HCT116 (cell line): ENCODE results near the gene MEIKIN. TPM values are rescaled to one million over a fixed set of nuclear protein-coding genes. Genes with fewer than 3 reads are reported as not detected.

Source experiments
- ATAC-seq: fragments of 200-7000 bp; cut with Tn5 transposase; 2 replicates; pipeline ENCODE4 v1.9.1; 2020; ENCODE audit warnings: mild to moderate bottlenecking, moderate library complexity
- BruUV-seq: library from RNA; stranded (reverse); fragments of 400-500 nt; replicated peaks from 2 replicates; lab custom pipeline; 2021; lab: Mats Ljungman, UMichigan
- CTCF ChIA-PET: fragments of 300-600 bp; sonication (Branson Sonifier 250); formaldehyde crosslinking; loops from one replicate; lab custom pipeline; 2021; ENCODE audit warnings: antibody characterized with exemption; lab: Charles Lee
- POLR2A ChIA-PET: fragments of 300-600, 350-600 bp; sonication (Branson Sonifier 250); formaldehyde crosslinking; loops from one replicate; lab custom pipeline; 2021; ENCODE audit warnings: antibody characterized with exemption; lab: Charles Lee
- RAD21 ChIA-PET, 2 experiments: fragments of 300-600 bp; sonication (Branson Sonifier 250); formaldehyde crosslinking; loops; one replicate each; lab custom pipeline; 2023; ENCODE audit warnings: low total read pairs in 2 of 2; ENCODE audit not compliant: uncharacterized antibody in 2 of 2, unreplicated experiment in 2 of 2, low non-redundant PET in 1 of 2; lab: Charles Lee
- DNase-seq: peaks from one replicate; pipeline ENCODE4 v3.0.0-alpha.2; 2010; ENCODE audit warnings: low read depth, low spot score
- H2AFZ ChIP-seq: fragments of 200-600 bp; shearing (Covaris generic), sonication (generic); 2 replicates; pipeline ENCODE4 v1.6.1; 2017; ENCODE audit warnings: low read depth, mixed run types, mixed read lengths, antibody characterized with exemption, low read length; ENCODE audit not compliant: poor library complexity, severe bottlenecking
- H3K27ac ChIP-seq: 2 replicates; pipeline ENCODE4 v1.5.1; 2012; ENCODE audit warnings: low read depth, low read length
- H3K27me3 ChIP-seq: fragments of 200-600 bp; sonication (generic); 2 replicates; pipeline ENCODE4 v1.6.1; 2016; ENCODE audit warnings: mixed run types, low read length, mixed read lengths; ENCODE audit not compliant: insufficient read depth
- H3K36me3 ChIP-seq, 2 experiments: fragments of 200-500 bp in 1 of 2; fragments of 200-600 bp in 1 of 2; sonication (Bioruptor generic) in 1 of 2; sonication (generic) in 1 of 2; 2 replicates each; pipeline versions ENCODE4 v1.5.1 to v1.6.1; 2014 to 2016; ENCODE audit warnings: low read length in 2 of 2, inconsistent platforms in 1 of 2, mixed read lengths in 1 of 2, mixed run types in 1 of 2; ENCODE audit not compliant: insufficient read depth in 2 of 2, control insufficient read depth in 1 of 2
- H3K4me1 ChIP-seq, 2 experiments: fragments of 200-600 bp in 1 of 2; sonication (generic) in 1 of 2; 2 replicates each; pipeline versions ENCODE4 v1.5.1 to v1.6.1; 2012 to 2017; ENCODE audit warnings: low read length in 2 of 2, inconsistent platforms in 1 of 2, mild to moderate bottlenecking in 1 of 2, mixed read lengths in 1 of 2, mixed run types in 1 of 2, moderate library complexity in 1 of 2; ENCODE audit not compliant: insufficient read depth in 2 of 2, control insufficient read depth in 1 of 2
- H3K4me2 ChIP-seq: fragments of 200-600 bp; sonication (generic); 2 replicates; pipeline ENCODE4 v1.6.1; 2017; ENCODE audit warnings: mixed run types, low read length, mixed read lengths
- H3K4me3 ChIP-seq, 2 experiments: fragments of 200-600 bp in 1 of 2; sonication (generic) in 1 of 2; replicated peaks in 1 of 2; 2 replicates each; pipeline ENCODE4 v1.5.1; 2011 to 2016; ENCODE audit warnings: low read length in 2 of 2, control low read depth in 1 of 2, low read depth in 1 of 2, mild to moderate bottlenecking in 1 of 2, mixed read lengths in 1 of 2, mixed run types in 1 of 2
- H3K79me2 ChIP-seq: fragments of 200-600 bp; sonication (generic); 2 replicates; pipeline ENCODE4 v1.6.1; 2017; ENCODE audit warnings: mild to moderate bottlenecking, mixed run types, low read length, moderate library complexity, mixed read lengths; ENCODE audit not compliant: insufficient read depth
- H3K9ac ChIP-seq: fragments of 200-600 bp; sonication (generic); 2 replicates; pipeline ENCODE4 v1.6.1; 2016; ENCODE audit warnings: low read length, mixed read lengths
- H3K9me2 ChIP-seq: fragments of 200-600 bp; sonication (generic), shearing (Covaris generic); 2 replicates; pipeline ENCODE4 v1.6.1; 2017; ENCODE audit warnings: mixed run types, mild to moderate bottlenecking, moderate library complexity; ENCODE audit not compliant: insufficient read depth
- H3K9me3 ChIP-seq, 2 experiments: fragments of 200-500 bp in 1 of 2; fragments of 200-600 bp in 1 of 2; sonication (Bioruptor generic) in 1 of 2; sonication (generic) in 1 of 2; 2 replicates each; pipeline ENCODE4 v1.6.1; 2014 to 2017; ENCODE audit warnings: low read length in 2 of 2, mixed read lengths in 2 of 2, inconsistent platforms in 1 of 2, low read depth in 1 of 2, mild to moderate bottlenecking in 1 of 2, mixed run types in 1 of 2, moderate library complexity in 1 of 2; ENCODE audit not compliant: control insufficient read depth in 1 of 2, insufficient read depth in 1 of 2
- H4K20me1 ChIP-seq: fragments of 200-600 bp; sonication (generic), shearing (Covaris generic); 2 replicates; pipeline ENCODE4 v1.6.1; 2017; ENCODE audit warnings: mixed run types, mild to moderate bottlenecking, moderate library complexity; ENCODE audit not compliant: insufficient read depth
- ATF3 ChIP-seq: IDR thresholded peaks from 2 replicates; pipeline ENCODE4 v1.6.1; 2012
- CBX3 ChIP-seq: IDR thresholded peaks from 2 replicates; pipeline ENCODE4 v1.6.1; 2012; ENCODE audit warnings: low read depth
- CEBPB ChIP-seq: IDR thresholded peaks from 2 replicates; pipeline ENCODE4 v1.6.1; 2012; ENCODE audit warnings: low read depth
- EGR1 ChIP-seq: IDR thresholded peaks from 2 replicates; pipeline ENCODE4 v1.6.1; 2012; ENCODE audit warnings: low read depth
- ELF1 ChIP-seq: IDR thresholded peaks from 2 replicates; pipeline ENCODE4 v1.6.1; 2012; ENCODE audit warnings: low read depth, borderline replicate concordance
- EZH2 ChIP-seq: fragments of 200-600 bp; sonication (generic); IDR thresholded peaks from 2 replicates; pipeline ENCODE4 v1.6.1; 2017; ENCODE audit warnings: antibody characterized with exemption, mixed run types
- EZH2phosphoT487 ChIP-seq: fragments of 200-600 bp; IDR thresholded peaks from 2 replicates; pipeline ENCODE4 v1.6.1; 2018; ENCODE audit warnings: antibody characterized with exemption, borderline replicate concordance
- JUND ChIP-seq: IDR thresholded peaks from 2 replicates; pipeline ENCODE4 v1.6.1; 2012
- MAX ChIP-seq: IDR thresholded peaks from 2 replicates; pipeline ENCODE4 v1.6.1; 2012
- POLR2A ChIP-seq: IDR thresholded peaks from 2 replicates; pipeline ENCODE4 v1.7.0; 2011; ENCODE audit warnings: borderline replicate concordance; ENCODE audit not compliant: insufficient read depth, insufficient read length; ENCODE audit errors: extremely low read depth
- POLR2AphosphoS5 ChIP-seq: IDR thresholded peaks from 2 replicates; pipeline ENCODE4 v1.6.1; 2011; ENCODE audit warnings: mild to moderate bottlenecking, low read depth, low read length, moderate library complexity
- RAD21 ChIP-seq: IDR thresholded peaks from 2 replicates; pipeline ENCODE4 v1.6.1; 2012; ENCODE audit warnings: low read depth, mild to moderate bottlenecking
- REST ChIP-seq: IDR thresholded peaks from 2 replicates; pipeline ENCODE4 v1.6.1; 2012; ENCODE audit warnings: low read depth
- SIN3A ChIP-seq: IDR thresholded peaks from 2 replicates; pipeline ENCODE4 v1.6.1; 2012; ENCODE audit warnings: low read depth
- SP1 ChIP-seq: IDR thresholded peaks from 2 replicates; pipeline ENCODE4 v1.6.1; 2012; ENCODE audit warnings: low read depth
- TCF7L2 ChIP-seq: IDR thresholded peaks from 2 replicates; pipeline ENCODE4 v1.7.0; 2011; ENCODE audit warnings: borderline replicate concordance, inconsistent platforms; ENCODE audit not compliant: insufficient read depth, insufficient read length; ENCODE audit errors: extremely low read depth
- YY1 ChIP-seq: IDR thresholded peaks from 2 replicates; pipeline ENCODE4 v1.6.1; 2011; ENCODE audit warnings: low read length, low read depth, moderate library complexity, mild to moderate bottlenecking; ENCODE audit not compliant: insufficient replicate concordance; ENCODE audit errors: extremely low read depth
- ZFX ChIP-seq: fragments of 450-650 bp; IDR thresholded peaks from 2 replicates; pipeline ENCODE4 v1.6.1; 2017
- ZNF274 ChIP-seq: fragments of 200-500 bp; sonication (Bioruptor generic); IDR thresholded peaks from 2 replicates; pipeline ENCODE4 v1.6.1; 2014; ENCODE audit warnings: mild to moderate bottlenecking, low read depth, low read length, inconsistent platforms
- intact Hi-C: fragments of 100-400 bp; cut with micrococcal nuclease; formaldehyde crosslinking; loops from 2 replicates; pipeline ENCODE4 v1.10.0; 2022
- total RNA-seq: library from RNA; stranded (reverse); gene quantifications from one replicate; pipeline ENCODE4 v1.2.1, GENCODE V29; 2021; ENCODE audit not compliant: unreplicated experiment

Gene MEIKIN
- total RNA-seq, 1 experiment from 2014 or later, result not detected

GRCh38 chr5:131987251-131987650, 41.8 kb upstream of the MEIKIN start:
- Histone ChIP-seq H3K27me3 (no peaks in the 10 kb centered on the region), H3K36me3 (no peaks in the 10 kb centered on the region), H3K9ac (no peak overlapping the region), H3K27ac (no peak overlapping the region), H3K9me2 (no peaks in the 10 kb centered on the region), H3K4me1 (no peaks in the 10 kb centered on the region)
- ChIA-PET CTCF (no interaction called here), RAD21 (no interaction called here), POLR2A (no interaction called here)
- intact Hi-C loops, result no loop called here
- BruUV-seq, result no TSS peak
- TF ChIP-seq CBX3 (no peak), EZH2 (no peak), POLR2AphosphoS5 (no peak), SP1 (no peak), ELF1 (no peak), MAX (no peak), RAD21 (no peak), ZNF274 (no peak), YY1 (no peak), EZH2phosphoT487 (no peak), JUND (no peak), REST (no peak), TCF7L2 (no peak), SIN3A (no peak), ZFX (no peak), POLR2A (no peak), CEBPB (no peak), EGR1 (no peak), ATF3 (no peak)
- TF ChIP-seq, all 23 proteins: peak for 0
- no peaks in the 10 kb centered on the region for H4K20me1 ChIP-seq
- H3K4me3 ChIP-seq, result no peak overlapping the region
- H3K9me3 ChIP-seq, result no peaks in the 10 kb centered on the region
- no peak for DNase-seq
- H2AFZ ChIP-seq, result no peak overlapping the region
- no peak for ATAC-seq
- H3K4me2 ChIP-seq, result no peak overlapping the region
- no peaks in the 10 kb centered on the region for H3K79me2 ChIP-seq
